GM21367 (cell line): ENCODE measurements around the gene APOD.
"Not testable (repeated sequence)": the region's sequence is repeated elsewhere in the genome, so short reads cannot be mapped to it uniquely, and the experiment has no call there.

Experiments
- ATAC-seq: cut with Tn5 transposase; IDR thresholded peaks from one replicate; pipeline ENCODE4 v1.9.1; 2021; ENCODE audit not compliant: unreplicated experiment

APOD gene

DNA sequence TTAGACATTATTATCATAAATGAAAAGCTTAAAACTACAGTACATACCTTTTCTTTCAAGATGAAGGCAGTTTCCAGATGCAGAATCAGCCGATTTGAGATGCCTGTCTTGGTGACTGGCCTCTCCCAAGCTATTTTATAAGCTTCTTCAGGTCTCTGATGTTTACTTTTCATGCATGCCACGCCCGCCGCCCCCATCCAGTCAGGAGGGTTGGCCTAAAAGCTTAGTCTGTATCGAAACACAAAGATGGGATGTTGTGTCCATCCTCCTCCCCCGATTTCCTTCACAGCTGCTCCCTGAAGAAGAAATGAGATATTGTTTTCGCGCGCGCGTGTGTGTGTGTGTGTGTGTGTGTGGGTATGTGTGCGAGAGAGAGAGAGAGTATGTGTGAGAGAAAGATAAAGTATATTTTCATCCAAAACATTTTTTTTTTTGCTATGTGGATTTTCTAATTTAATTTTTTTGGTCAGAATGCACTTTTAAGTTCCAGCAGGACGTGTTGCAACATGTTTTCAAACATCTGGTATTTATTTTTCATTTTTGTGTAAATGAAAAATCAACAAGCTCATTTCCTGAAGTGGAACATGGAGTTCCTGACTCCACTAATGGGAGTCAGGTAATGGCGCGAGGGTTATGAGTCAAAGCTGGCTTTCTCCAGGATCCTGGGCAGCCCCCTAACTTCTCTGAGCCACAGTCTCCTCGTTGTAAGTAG, at the start of gene APOD:
Gene APOD (minus strand): TSS at position 110 of the 712 bp plus-strand sequence. CDS start 4,479 bp downstream, outside the sequence.
- no peak for ATAC-seq

DNA sequence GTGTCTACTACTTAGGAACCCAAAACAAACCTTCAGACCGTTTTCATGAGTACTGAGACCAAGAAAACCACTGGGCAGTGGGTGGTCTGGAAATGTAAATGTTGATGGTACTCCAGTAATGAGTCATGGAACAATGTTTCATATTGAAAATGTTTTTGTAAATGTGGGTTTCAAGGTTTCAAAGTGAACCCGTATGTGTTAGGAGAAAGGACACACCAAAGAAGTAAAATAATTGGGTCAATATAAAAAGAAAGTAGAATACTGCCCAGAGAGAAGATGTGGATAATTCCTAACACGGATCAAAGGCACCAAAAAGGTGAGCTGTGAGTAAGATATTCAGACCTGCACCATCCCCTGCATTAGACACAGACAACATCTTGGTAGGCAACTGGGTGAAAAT, 49.6 kb upstream of the APOD start:
- not testable (repeated sequence) for ATAC-seq

DNA sequence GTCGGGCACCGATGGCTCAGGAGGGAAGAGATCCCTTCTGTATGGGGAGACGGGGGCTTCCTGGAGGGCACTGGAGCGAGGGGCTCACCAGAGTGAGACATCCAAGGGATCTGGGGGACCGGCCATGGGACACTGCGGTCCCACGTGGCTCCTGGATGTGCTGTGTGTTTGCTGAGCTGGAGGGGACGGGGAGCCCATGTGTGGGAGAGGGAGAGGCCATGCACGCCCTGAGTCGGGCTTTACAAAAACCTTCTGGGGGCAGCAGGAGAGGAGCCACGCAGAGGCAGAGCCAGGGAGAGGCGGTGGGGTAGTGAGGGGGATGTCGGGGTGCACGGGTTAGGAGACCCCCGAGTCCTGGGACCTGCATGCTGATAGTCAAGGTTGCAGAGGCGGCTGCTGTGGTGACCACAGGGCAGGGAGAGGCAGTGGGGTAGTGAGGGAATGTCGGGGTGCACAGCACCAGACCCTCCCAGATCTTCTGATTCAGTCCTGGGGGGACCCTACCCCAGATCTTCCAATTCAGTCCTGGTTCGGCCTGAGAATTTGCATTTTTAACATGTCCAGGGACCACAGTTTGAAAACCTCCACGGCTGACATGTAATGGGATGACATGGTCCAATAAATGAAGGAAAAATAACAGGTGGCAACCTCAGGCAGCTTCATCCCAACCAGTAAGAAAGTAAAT, 48.9 kb upstream of the APOD start:
- ATAC-seq: not testable (repeated sequence)

DNA sequence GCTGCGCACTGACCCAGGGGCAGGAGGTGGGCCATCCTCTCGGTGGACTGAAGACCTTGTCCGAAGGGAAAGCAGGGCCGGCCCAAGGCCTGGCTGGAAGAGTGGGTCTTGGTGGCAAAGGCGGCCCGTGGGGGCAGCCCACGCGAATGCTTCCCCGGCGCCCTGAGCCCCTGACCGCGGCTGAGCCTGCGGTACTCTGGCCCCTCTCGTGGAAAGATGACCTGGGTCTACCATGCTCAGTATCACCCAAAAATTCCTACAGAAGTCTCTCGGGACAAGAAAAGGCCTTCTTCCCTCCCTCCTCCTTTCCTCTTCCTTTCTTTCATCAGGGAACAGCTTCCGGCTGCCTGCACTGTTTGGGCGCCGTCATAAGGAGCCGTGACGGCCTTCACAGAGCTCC, 48.3 kb upstream of the APOD start:
- ATAC-seq: not testable (repeated sequence)

DNA sequence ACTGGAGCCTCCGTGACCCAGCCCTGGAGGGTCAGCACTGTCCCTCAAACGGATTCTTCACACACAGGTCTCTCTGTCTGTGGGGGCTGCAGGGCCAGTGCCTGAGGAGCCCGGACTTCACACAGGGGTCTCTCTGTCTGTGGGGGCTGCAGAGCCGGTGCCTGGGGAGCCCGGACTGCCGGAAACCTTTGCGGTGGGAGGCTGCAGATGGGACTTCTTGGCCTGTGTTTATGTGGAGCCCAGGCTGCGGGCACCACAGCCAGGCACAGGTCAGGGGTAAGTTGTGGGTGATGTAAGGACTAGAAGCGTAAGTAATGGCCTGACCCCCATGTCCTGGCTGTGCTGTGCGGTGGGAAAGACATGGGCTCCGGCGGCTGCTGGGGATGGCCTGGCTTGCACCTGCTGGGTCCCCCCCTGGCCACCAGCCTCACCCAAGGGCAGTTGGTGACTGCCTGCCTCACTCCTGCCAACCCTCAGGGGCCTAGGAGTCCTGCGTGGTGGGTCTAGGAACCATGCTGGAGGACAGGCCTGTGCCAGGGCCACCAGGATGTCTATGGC, 47.3 kb upstream of the APOD start:
- not testable (repeated sequence) for ATAC-seq

DNA sequence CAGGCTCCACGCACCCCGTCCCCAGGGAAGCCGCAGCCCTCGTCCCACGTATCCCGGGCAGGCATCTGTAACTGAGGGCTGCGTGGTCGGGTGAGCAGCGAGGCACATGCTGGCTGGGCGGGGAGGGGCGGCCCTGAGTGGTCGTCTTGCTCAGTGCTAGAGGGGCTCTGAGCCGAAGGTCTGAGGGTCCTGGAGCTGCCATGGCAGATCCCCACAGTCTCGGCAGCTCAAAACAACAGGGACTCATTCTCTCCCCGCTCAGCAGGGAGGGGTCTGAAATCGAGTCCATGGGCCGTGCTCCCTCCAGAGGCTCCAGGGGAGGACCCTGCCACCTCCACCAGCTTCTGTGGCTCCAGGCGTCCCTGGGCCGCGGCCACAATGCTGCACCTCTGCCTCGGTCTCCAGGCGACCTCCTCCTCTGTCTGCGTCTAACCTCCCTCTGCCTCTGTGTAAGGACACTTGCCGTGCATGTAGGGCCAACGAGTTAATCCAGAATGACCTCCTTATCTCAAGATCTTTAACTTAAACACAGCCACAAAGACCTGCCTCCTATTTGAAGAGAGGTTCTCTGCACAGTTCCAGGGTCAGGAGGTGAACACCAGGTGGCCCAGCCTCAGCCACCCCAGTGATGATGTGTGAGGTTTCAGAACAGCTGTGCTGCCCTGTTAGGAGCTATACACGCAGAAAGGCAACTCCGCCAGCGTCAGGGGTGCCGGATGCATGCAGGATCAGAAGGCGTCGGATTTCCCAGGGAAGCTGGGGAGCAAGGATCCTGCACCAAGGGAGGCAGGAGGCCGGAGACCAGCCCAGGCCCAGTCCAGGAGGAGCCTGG, 46.6 kb upstream of the APOD start:
- ATAC-seq: not testable (repeated sequence)

DNA sequence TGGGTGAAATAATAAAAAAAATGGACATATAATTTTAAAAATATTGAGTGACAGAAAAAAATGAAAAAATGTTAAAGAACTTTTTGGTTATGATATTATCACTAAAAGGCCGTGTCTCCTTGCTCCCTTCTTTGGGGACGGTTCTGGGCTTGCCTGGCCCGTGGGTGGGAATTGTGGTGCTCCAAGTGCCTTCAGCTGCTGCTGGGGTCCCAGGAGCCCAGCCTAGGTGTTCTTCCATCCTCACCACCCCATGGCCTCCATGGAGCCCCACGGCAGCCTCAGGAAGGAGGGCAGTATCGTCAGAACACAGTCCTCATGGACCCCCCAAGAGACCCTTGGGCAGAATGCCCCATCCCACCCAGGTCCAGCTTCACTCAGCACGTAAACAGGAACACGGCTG, 45.9 kb upstream of the APOD start:
- not testable (repeated sequence) for ATAC-seq

DNA sequence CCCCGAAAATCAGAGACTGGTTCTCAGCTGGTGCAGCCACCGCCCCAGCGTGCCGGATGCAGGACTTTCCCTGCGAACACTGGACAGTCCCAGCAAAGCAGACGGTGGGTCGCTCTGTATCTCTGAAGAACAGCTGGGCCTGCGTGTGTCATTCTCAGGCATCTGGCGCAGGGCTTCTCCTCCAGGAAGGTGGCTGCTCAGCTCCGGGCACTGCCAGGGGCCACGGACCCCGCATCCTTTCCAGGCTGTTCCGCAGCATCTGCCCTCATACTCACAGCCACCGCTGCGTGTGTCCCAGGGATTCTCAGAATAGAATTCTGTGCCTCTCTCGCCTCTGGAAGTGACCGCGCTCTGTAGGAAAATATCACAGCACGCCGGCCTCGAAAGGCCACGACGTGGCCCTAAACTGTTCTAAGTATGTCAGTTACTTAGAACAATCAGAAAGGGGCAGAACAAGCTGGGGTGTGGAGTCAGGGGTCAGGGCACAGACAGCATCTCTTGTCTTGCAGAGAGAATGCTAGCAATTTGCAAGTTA, 44.7 kb upstream of the APOD start:
- not testable (repeated sequence) for ATAC-seq

DNA sequence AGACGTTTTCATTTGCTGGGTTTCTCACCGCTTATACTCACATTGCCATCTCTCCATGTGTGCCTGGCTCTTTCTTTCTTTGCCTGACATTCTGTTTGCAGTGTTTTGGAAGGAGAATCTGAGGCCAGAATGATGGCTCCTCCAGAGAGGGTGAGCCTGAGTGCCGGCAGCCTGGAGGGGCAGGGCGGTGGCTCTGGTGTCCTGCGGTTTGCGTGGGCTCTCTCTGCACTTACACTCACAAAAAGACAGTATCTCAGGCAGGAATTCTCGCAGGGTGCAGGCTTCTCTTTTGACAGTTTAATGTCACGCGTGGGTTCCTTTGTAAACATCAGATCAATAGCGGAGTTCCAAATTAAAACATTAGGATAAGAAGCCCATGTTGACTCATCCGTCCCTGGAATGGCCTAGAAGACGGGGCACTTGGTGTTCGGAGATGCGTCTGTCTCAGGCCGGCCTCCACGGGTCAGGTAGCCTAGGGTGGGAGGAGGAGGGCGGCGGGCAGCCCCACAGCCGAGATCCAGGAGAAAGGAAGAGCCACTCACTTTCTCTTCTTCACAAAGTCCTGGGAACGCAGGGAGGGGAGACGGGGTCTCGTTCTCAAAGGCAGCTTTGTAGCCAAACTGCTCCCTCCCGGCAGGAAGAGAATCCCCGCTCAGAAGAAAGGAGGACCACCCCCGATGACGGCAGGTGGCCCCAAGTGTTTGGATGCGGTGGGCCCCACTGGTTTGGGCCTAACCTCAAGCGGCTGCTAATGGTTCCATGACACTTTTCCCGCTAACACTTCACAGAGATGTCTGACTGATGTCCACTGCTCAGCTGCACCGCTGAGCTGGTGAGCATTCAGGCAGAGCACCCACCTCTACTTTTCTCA, 44.0 kb upstream of the APOD start:
- not testable (repeated sequence) for ATAC-seq

DNA sequence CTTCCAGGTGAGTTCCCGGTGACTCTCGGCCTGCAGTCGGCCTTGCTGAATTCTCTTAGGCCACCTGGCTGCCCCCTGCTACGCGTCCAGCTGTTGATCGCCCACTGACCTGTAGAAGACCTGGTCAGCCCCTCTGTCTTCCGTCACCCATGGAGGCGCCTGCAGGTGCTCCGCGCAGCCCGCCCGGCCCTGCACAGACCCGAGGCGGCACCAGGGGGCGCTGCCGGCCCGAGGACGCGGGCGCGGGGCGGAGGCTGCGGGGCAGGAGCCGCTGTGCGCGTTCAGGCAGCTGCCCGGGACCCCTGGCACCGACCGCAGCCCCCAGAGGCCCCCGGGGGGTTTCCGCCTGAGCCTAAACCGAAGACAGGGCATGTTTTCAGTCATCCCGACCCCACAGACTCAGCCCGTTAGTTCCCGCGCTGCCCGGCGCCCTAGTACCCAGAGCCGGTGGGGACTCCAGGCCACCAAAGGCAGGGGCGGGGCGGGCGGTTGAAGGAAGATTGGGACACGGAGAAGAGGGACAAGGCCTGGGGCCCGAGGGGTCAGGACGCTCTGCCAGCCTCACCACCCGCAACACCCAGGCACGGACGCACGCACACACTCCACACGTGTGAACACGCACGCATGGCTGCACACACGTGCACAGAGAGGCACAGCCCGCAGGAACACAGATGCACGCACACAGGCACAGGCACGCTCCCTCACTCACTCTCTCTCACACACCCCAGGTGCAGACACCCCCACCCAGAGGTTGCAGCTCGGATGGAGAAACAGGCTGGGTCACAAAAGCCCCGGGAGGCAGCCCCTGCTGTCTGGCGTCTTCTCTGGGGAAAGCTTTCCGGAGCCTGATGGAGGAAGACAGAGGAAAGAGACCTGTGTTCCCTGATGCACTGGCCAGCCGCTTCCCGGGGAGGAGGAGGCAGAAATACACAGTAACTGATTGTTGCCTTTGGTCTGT, 41.1 kb upstream of the APOD start:
- ATAC-seq: peak; percentile 59

DNA sequence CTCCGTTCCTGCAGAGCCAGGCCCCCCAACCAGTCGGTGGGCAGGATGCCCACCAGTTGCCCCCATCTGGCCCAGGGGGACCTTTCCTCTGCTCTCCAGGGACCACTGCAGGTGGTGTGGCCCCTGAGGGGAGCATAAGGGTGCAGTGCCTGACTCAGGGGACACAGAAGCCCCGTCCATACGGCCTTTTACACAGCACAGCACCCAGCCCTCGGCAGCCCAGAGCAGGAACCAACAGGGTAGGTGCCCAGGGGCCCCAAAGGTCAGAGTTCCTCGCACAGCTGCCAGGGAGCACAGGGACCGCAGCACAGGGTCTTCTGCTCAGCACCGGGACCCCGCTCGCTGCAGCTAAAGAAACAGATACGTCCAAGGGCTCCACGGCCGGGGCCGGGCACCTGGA, 40.4 kb upstream of the APOD start:
- ATAC-seq: peak; percentile 11

DNA sequence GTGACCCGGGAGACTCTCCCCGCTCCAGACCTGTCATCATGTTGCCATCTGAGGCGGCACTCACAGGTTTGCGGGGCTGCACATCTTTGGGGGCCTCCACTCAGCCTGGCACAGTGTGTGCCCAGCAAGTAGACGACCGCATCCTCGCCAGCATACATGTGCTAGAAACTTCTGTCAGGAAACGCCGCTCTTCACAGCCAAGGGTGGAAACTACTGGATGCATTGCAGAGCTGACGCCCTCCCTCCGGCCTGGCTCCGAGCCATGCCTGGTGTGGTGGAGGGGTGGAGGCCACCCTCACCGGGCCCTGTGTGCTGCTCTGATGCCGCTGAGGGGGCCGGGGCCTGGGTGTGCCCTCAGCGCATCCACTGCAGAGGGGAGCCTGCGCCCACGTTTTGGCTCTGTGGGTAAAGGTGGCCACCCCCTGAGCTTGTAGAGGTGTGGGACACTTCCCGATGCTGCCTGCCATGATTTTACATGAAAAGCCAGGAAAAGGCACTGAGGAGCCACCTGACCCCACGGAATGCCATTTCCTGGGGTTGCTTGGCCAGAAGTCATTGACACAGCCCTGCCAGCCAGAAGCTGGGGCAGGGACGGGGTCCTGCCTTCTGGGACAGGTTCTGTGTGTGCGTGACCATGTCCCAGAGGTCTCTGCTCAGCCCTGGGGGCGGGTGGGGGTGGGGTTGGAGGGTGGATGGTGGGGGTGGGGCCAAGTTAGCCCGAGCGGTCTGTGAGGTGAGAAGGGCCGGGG, 39.7 kb upstream of the APOD start:
- not testable (repeated sequence) for ATAC-seq

DNA sequence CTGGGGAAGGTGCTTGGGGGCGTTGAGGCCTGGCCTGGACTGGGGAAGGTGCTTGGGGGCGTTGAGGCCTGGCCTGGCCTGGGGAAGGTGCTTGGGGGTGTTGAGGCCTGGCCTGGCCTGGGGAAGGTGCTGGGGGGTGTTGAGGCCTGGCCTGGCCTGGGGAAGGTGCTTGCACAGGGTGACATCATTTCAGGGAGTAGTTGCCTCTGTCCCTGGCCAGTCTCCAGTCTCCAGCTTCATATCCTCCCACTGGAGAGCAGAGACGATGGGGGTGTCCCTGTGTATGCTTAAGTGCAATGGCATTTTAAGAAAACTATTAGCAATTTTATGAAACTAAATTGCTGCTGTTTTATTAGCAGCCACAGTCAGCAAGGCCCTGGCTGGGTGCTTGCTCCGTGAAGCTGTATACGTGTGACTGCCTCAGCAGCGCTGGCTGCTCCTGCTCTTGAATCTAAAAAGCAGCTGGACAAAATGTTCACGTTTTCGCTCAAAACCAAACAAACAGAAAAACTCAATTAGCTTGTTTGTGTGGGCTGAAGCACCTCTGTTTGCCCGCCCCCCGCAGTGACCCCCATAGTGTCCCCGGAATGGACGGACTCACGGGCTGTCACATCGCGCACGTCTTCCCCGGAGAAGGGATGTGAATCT, 38.9 kb upstream of the APOD start:
- ATAC-seq: not testable (repeated sequence)

DNA sequence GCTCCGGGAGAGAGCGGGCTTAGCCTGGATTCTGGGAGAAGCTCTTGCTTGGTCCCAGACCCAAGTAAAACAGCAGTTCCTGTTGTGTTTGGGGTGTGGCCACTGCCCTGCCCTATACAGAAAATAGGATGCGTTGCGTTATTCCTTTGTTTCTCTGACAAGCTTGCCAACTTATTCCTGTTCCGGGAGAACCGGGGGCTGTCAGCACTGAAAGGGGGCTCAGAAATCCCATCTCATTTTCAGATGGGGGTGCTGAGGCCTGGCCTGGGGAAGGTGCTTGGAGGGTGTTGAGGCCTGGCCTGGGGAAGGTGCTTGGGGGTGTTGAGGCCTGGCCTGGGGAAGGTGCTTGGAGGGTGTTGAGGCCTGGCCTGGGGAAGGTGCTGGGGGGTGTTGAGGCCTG, 38.3 kb upstream of the APOD start:
- not testable (repeated sequence) for ATAC-seq

DNA sequence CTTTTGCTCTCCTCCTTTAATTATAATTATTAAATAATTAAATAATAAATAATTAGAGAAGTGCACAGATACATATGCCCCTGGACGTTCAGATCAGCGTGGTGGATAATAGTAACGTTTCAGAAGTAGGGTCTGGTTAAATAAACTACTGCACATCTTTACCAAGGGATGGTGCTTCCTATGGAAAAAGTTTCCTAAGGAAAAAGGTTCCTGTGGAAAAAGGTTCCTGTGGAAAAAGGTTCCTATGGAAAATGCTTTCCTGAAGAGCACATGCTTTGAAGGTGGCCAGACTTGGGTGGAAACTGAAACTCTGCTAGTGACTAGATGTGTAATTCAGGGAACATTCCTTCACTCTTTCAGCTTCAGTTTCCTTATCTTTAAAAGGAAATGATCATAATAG, 37.4 kb upstream of the APOD start:
- ATAC-seq: not testable (repeated sequence)

DNA sequence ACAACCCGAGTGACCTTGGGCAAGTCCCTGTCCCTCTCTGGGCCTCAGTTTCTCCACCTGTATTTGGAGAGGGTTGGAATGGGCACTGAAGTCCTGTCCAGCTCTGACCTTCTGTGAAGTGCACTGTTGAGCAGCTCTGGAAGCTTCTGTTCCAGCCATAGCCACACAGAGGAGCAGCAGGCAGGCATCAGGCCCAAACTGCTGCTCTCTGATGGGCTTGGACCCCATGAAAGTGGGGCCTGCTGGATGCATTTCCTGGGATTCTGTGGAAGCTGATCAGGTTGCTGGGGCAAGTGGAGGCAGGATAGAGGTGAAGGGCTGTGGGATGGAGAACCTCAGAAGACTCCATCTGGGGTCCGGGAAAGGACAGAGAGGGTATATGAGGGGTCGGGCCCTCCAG, 36.7 kb upstream of the APOD start:
- ATAC-seq: not testable (repeated sequence)

DNA sequence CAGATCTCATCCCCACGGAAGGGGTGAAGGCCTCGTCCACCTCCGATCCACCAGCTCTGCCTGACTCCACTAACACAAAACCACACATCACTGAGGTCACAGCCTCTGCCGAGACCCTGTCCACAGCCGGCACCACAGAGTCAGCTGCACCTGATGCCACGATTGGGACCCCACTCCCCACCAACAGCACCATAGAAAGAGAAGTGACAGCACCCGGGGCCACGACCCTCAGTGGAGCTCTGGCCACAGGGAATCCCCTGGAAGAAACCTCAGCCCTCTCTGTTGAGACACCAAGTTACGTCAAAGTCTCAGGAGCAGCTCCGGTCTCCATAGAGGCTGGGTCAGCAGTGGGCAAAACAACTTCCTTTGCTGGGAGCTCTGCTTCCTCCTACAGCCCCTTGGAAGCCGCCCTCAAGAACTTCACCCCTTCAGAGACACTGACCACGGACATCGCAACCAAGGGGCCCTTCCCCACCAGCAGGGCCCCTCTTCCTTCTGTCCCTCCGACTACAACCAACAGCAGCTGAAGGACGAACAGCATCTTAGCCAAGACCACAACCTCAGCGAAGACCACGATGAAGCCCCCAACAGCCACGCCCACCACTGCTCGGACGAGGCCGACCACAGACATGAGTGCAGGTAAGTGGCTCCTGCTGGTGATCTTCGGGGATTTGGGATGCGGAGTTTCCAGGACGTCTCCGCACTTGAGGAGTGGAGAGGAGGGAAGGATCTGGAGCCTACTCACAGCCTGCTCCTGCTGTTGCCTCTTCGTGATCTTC, 36.0 kb upstream of the APOD start:
- ATAC-seq: not testable (repeated sequence)
